Measurements from ENCODE around the gene PPIL1. TPM values are rescaled to one million over a fixed set of nuclear protein-coding genes. Genes with fewer than 3 reads are reported as not detected.

Gene PPIL1
- total and polyA plus RNA-seq, 2 of the 13 experiments (the other 11 are each of a cell fraction or from before 2014, with no cell fraction given), result 74.2 to 144 TPM

- TF ChIP-seq ZNF512 (CRISPR knock-in tag; IDR thresholded peaks at IDR 0.05) (no peak), ZBTB46 (CRISPR knock-in tag; IDR thresholded peaks at IDR 0.05; ENCODE audit: borderline replicate concordance) (no peak), NFE2 (CRISPR knock-in tag; IDR thresholded peaks at IDR 0.05) (no peak), ZNF205 (CRISPR knock-in tag; IDR thresholded peaks at IDR 0.05) (no peak), DMTF1 (CRISPR knock-in tag; IDR thresholded peaks at IDR 0.05) (no peak), NR2F1 (CRISPR knock-in tag; IDR thresholded peaks at IDR 0.05) (peak in 1 of 2 experiments; percentile 61; a peak in 1 of 4 replicates), ZNF441 (CRISPR knock-in tag; IDR thresholded peaks at IDR 0.05; ENCODE audit: borderline replicate concordance) (no peak), SIX4 (CRISPR knock-in tag; IDR thresholded peaks at IDR 0.05) (no peak), TAF1 (CRISPR knock-in tag; IDR thresholded peaks at IDR 0.05) (no peak), ZMYM4 (CRISPR knock-in tag; IDR thresholded peaks at IDR 0.05) (no peak), ZNF296 (CRISPR knock-in tag; conservative IDR thresholded peaks at IDR 0.05) (no peak), PRDM4 (CRISPR knock-in tag; IDR thresholded peaks at IDR 0.05; ENCODE audit: borderline replicate concordance) (no peak), ZNF746 (CRISPR knock-in tag; IDR thresholded peaks at IDR 0.05) (no peak), PHF5A (CRISPR knock-in tag; IDR thresholded peaks at IDR 0.05; ENCODE audit: low read depth, unreplicated experiment) (no peak), DPF2 (CRISPR knock-in tag; IDR thresholded peaks at IDR 0.05; ENCODE audit: borderline replicate concordance, low read depth) (no peak), FOXJ3 (CRISPR knock-in tag; IDR thresholded peaks at IDR 0.05; ENCODE audit: borderline replicate concordance) (no peak), ZFX (CRISPR knock-in tag; IDR thresholded peaks at IDR 0.05; ENCODE audit: low read depth) (no peak), ETV5 (CRISPR knock-in tag; IDR thresholded peaks at IDR 0.05; ENCODE audit: borderline replicate concordance) (no peak), NR3C1 (CRISPR knock-in tag; IDR thresholded peaks at IDR 0.05) (no peak), ZNF639 (CRISPR knock-in tag; conservative IDR thresholded peaks at IDR 0.05) (no peak), CAMTA2 (CRISPR knock-in tag; IDR thresholded peaks at IDR 0.05; ENCODE audit: borderline replicate concordance) (no peak)
Measured at GRCh38 chr6:36852481-36853147, 22.0 kb downstream of the PPIL1 start (continued).

All from HepG2 (cell line).